Progenitor cell of endocrine pancreas (in vitro differentiated cells): ENCODE results near the gene CTNS. TPM values are rescaled to one million over a fixed set of nuclear protein-coding genes. Genes with fewer than 3 reads are reported as not detected.

Source experiments
- DNase-seq: peaks from one replicate; pipeline ENCODE4 v3.0.0; 2021; ENCODE audit warnings: low spot score; ENCODE audit not compliant: unreplicated experiment
- H3K27ac Mint-ChIP-seq: 2 replicates; pipeline ENCODE4 v1.8.0; 2021; ENCODE audit warnings: mild to moderate bottlenecking, moderate library complexity, mixed read lengths
- H3K27me3 Mint-ChIP-seq: 2 replicates; pipeline ENCODE4 v1.8.0; 2021; ENCODE audit warnings: mixed read lengths
- H3K36me3 Mint-ChIP-seq: 2 replicates; pipeline ENCODE4 v1.8.0; 2022; ENCODE audit warnings: mixed read lengths; ENCODE audit not compliant: insufficient read depth
- H3K4me1 Mint-ChIP-seq: 2 replicates; pipeline ENCODE4 v1.8.0; 2021; ENCODE audit warnings: low read depth, mixed read lengths
- H3K4me3 Mint-ChIP-seq: 2 replicates; pipeline ENCODE4 v1.8.0; 2021; ENCODE audit warnings: low read depth, mild to moderate bottlenecking, moderate library complexity, mixed read lengths
- H3K9me3 Mint-ChIP-seq: 2 replicates; pipeline ENCODE4 v1.8.0; 2021; ENCODE audit warnings: low read depth, mixed read lengths
- CTCF ChIP-seq: fragments of 200-600 bp; sonication (generic); IDR thresholded peaks from one replicate; pipeline ENCODE4 v1.5.0; 2021; ENCODE audit warnings: antibody characterized with exemption, mild to moderate bottlenecking; ENCODE audit not compliant: unreplicated experiment
- total RNA-seq: library from RNA; stranded (reverse); gene quantifications from 2 replicates; pipeline ENCODE4 v1.2.1, GENCODE V29; 2021

Gene CTNS
- total RNA-seq, 1 donor from 2014 or later: 16.4 TPM

GRCh38 chr17:3609689-3610088, 26.9 kb upstream of the CTNS start:
- no peak overlapping the region for H3K27ac Mint-ChIP-seq
- no peak for DNase-seq
- TF ChIP-seq CTCF: no peak
- H3K27me3 Mint-ChIP-seq: no peaks in the 10 kb centered on the region
- no peaks in the 10 kb centered on the region for H3K9me3 Mint-ChIP-seq
- peaks cover 30% of the 10 kb centered on the region for H3K36me3 Mint-ChIP-seq
- peaks cover 7% of the 10 kb centered on the region for H3K4me1 Mint-ChIP-seq
- H3K4me3 Mint-ChIP-seq: no peak overlapping the region

- Mint-ChIP-seq H3K36me3 (peaks cover 34% of the 10 kb centered on the region), H3K9me3 (no peaks in the 10 kb centered on the region), H3K4me3 (no peak overlapping the region), H3K27ac (no peak overlapping the region), H3K27me3 (no peaks in the 10 kb centered on the region), H3K4me1 (peaks cover 7% of the 10 kb centered on the region)
- TF ChIP-seq CTCF: no peak
- no peak for DNase-seq
These were observed 26.0 kb upstream of the CTNS start for GRCh38 chr17:3610523-3610922.

GRCh38 chr17:3613124-3613523, 23.4 kb upstream of the CTNS start:
- peaks cover 53% of the 10 kb centered on the region for H3K36me3 Mint-ChIP-seq
- peaks cover 7% of the 10 kb centered on the region for H3K4me1 Mint-ChIP-seq
- H3K9me3 Mint-ChIP-seq: no peaks in the 10 kb centered on the region
- H3K27me3 Mint-ChIP-seq: no peaks in the 10 kb centered on the region
- H3K27ac Mint-ChIP-seq: no peak overlapping the region
- no peak for TF ChIP-seq CTCF
- no peak overlapping the region for H3K4me3 Mint-ChIP-seq
- no peak for DNase-seq

- no peaks in the 10 kb centered on the region for H3K9me3 Mint-ChIP-seq
- H3K4me1 Mint-ChIP-seq: peaks cover 7% of the 10 kb centered on the region
- H3K4me3 Mint-ChIP-seq: no peak overlapping the region
- no peak overlapping the region for H3K27ac Mint-ChIP-seq
- TF ChIP-seq CTCF: no peak
- no peaks in the 10 kb centered on the region for H3K27me3 Mint-ChIP-seq
- peaks cover 55% of the 10 kb centered on the region for H3K36me3 Mint-ChIP-seq
- DNase-seq: no peak
These were observed 21.2 kb upstream of the CTNS start for GRCh38 chr17:3615160-3615870.

- Mint-ChIP-seq H3K36me3 (peaks cover 45% of the 10 kb centered on the region), H3K9me3 (no peaks in the 10 kb centered on the region), H3K4me3 (no peak overlapping the region), H3K27me3 (no peaks in the 10 kb centered on the region), H3K4me1 (no peaks in the 10 kb centered on the region), H3K27ac (no peak overlapping the region)
- no peak for TF ChIP-seq CTCF
- DNase-seq: no peak
These were observed 15.3 kb upstream of the CTNS start for GRCh38 chr17:3621146-3621720.
